Thoracic aorta (tissue), 2 donors: ENCODE data around the gene PHF2. TPM values are rescaled to one million over a fixed set of nuclear protein-coding genes. Genes with fewer than 3 reads are reported as not detected.
A peak's percentile ranks its signal among the peaks of the same experiment; 100 is the strongest.

Experiments used
- ATAC-seq: fragments of 150-250 bp; one replicate; pipeline ENCODE4 v1.8.0; 2017; ENCODE audit warnings: low read depth; ENCODE audit not compliant: insufficient number of reproducible peaks, low FRiP score
- DNase-seq: peaks from one replicate; pipeline ENCODE4 v3.0.0-alpha.2; 2020; ENCODE audit warnings: low spot score
- H3K27ac ChIP-seq, 2 donors: fragments of 200-600 bp; sonication (generic); 1 replicate in 1 of 2; 2 replicates in 1 of 2; pipeline ENCODE4 v1.5.1; 2016; ENCODE audit warnings: mild to moderate bottlenecking in 2 of 2, moderate library complexity in 2 of 2
- H3K27me3 ChIP-seq: fragments of 200-600 bp; sonication (generic); replicated peaks from 2 replicates; pipeline ENCODE4 v1.6.0; 2016; ENCODE audit warnings: mild to moderate bottlenecking; ENCODE audit not compliant: insufficient read depth
- H3K36me3 ChIP-seq: fragments of 200-600 bp; sonication (generic); one replicate; pipeline ENCODE4 v1.5.1; 2016
- H3K4me1 ChIP-seq, 2 donors: fragments of 200-600 bp; sonication (generic); 1 replicate in 1 of 2; 2 replicates in 1 of 2; pipeline versions ENCODE4 v1.5.1 to v1.6.0; 2016; ENCODE audit warnings: low read depth in 2 of 2, mild to moderate bottlenecking in 1 of 2; ENCODE audit not compliant: control insufficient read depth in 1 of 2
- H3K4me3 ChIP-seq: fragments of 200-600 bp; sonication (generic); 2 replicates; pipeline ENCODE4 v1.5.1; 2016; ENCODE audit warnings: mild to moderate bottlenecking
- H3K9me3 ChIP-seq: fragments of 200-600 bp; sonication (generic); 2 replicates; pipeline ENCODE4 v1.5.1; 2016
- total RNA-seq, 2 donors: library from RNA; depleted of rRNA; stranded (reverse); fragments of >200 nt; gene quantifications; one replicate each; pipeline versions ENCODE4 v1.1.0 to v1.2.3, GENCODE V29; 2016
- TF ChIP-seq, protein P1 (sequence below): fragments of 200-600 bp; sonication (generic); IDR thresholded peaks from one replicate; pipeline ENCODE4 v1.5.1; 2019; ENCODE audit warnings: antibody characterized with exemption

Gene PHF2
- total RNA-seq, 2 donors from 2014 or later = 29.9 to 36.6 TPM

DNA sequence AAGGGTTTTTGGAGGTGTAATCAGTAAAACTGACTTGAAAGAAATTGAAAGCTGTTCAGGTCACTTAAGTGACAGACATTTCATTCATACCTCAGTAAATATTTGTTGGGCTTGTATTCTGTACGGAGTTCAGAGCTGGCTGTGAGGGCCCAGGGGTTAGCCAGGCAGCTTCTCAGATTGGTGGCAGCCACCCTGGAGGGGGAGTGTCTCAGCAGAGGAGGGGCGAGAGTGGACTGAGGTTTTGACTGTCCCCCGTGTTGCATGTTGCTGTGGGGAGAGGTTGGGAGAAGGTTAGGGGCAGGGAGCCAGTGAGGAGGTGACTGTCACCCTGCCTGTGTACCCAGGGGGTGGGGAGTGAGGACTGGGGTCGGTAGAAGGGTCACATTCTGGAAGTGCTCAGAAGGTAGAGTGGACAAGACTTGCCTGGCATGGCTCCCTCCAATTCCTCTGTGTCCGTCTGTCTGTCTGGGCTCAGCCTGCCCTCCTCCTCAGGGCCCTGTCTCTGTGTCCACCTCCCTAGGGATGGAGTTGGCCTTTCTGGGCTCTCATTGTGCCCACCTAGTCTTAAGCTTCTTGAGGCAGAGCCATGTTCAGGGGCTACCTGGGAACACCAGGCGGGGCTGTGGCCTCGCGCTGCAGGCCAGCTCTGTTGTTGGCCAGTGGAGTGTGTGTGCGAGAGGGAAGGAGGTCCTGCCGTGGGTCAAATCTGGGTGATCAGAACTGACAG, 4.4 kb downstream of the PHF2 start:
- Histone ChIP-seq H3K27me3 (no peaks in the 10 kb centered on the region), H3K4me3 (no peak overlapping the region), H3K36me3 (no peaks in the 10 kb centered on the region), H3K4me1 (peaks cover 22 to 53% of the 10 kb centered on the region in 2 donors), H3K27ac (peak overlapping the region; percentile 21 to 36), H3K9me3 (no peaks in the 10 kb centered on the region)
- ATAC-seq (no peak), DNase-seq (no peak)
- TF ChIP-seq, protein P1, sequence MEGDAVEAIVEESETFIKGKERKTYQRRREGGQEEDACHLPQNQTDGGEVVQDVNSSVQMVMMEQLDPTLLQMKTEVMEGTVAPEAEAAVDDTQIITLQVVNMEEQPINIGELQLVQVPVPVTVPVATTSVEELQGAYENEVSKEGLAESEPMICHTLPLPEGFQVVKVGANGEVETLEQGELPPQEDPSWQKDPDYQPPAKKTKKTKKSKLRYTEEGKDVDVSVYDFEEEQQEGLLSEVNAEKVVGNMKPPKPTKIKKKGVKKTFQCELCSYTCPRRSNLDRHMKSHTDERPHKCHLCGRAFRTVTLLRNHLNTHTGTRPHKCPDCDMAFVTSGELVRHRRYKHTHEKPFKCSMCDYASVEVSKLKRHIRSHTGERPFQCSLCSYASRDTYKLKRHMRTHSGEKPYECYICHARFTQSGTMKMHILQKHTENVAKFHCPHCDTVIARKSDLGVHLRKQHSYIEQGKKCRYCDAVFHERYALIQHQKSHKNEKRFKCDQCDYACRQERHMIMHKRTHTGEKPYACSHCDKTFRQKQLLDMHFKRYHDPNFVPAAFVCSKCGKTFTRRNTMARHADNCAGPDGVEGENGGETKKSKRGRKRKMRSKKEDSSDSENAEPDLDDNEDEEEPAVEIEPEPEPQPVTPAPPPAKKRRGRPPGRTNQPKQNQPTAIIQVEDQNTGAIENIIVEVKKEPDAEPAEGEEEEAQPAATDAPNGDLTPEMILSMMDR = no peak

DNA sequence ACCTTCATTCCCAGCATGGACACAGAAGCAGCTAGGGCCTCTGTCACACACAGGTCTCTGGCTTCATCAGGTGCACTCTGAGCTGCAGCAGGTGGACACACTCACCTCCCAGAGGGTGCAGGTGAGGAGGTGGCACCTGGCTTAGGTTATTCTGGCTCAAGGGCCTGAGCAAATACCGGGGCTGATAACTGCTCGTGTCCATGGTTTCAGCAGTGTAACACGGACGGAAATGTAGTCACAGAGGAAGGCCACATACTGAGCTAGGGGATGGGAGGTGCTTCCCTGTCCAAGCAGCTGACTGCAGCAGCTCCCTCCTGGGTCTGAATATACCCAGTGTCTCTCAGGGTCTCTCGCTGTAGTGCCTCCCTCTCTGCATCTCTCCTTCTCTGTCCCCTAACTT, 5.7 kb downstream of the PHF2 start:
- Histone ChIP-seq H3K36me3 (no peaks in the 10 kb centered on the region), H3K4me1 (peaks cover 25 to 66% of the 10 kb centered on the region in 2 donors), H3K27ac (no peak overlapping the region), H3K9me3 (no peaks in the 10 kb centered on the region), H3K4me3 (no peak overlapping the region), H3K27me3 (no peaks in the 10 kb centered on the region)
- DNase-seq (no peak), ATAC-seq (no peak)
- TF ChIP-seq, protein P1 = no peak

DNA sequence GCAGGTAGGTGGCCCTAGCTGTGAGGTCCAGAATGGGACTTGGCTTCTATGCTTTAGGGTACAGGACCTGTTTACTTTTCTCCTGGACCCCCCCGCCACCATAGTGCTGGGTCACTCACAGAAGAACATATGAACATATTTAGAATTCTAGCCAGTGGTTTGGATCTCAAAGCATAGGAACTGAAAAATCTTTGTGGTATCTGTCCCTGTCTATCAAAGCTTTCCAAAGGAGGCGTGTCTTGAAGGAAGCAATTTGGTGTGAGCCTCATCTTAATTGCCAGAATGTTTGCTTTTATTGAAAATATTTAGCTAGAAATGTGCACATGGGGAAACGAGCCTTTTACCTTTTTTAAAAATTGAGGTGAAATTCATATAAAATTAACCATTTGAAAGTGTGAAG, 6.2 kb downstream of the PHF2 start:
- Histone ChIP-seq H3K4me3 (no peak overlapping the region), H3K27ac (no peak overlapping the region), H3K27me3 (no peaks in the 10 kb centered on the region), H3K4me1 (peaks cover 25 to 69% of the 10 kb centered on the region in 2 donors), H3K9me3 (no peaks in the 10 kb centered on the region), H3K36me3 (no peaks in the 10 kb centered on the region)
- TF ChIP-seq, protein P1 = no peak
- DNase-seq (no peak), ATAC-seq (no peak)

DNA sequence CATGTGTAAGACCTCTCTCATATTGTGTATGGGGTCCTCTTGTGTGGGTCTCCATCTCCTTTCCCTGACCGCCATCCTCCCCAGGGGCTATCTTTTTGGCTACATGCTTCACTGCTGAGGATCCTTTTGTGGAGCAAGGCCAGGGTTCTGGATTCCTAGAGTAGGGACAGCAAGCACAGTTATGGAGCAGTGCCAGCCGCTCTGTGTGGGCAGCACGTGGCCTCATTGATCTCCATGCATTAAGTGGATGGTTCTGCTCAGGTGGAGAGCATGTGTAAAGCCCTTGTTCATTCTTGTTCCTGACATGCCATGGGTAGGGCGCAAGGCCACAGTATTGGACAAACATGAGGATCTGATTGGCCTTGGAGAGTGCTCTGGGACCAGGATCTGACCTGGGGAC, 8.9 kb downstream of the PHF2 start:
- Histone ChIP-seq H3K9me3 (no peaks in the 10 kb centered on the region), H3K4me3 (no peak overlapping the region), H3K4me1 (peaks cover 14 to 62% of the 10 kb centered on the region in 2 donors), H3K36me3 (no peaks in the 10 kb centered on the region), H3K27ac (no peak overlapping the region), H3K27me3 (no peaks in the 10 kb centered on the region)
- TF ChIP-seq, protein P1 = no peak
- no peak for ATAC-seq
- no peak for DNase-seq

DNA sequence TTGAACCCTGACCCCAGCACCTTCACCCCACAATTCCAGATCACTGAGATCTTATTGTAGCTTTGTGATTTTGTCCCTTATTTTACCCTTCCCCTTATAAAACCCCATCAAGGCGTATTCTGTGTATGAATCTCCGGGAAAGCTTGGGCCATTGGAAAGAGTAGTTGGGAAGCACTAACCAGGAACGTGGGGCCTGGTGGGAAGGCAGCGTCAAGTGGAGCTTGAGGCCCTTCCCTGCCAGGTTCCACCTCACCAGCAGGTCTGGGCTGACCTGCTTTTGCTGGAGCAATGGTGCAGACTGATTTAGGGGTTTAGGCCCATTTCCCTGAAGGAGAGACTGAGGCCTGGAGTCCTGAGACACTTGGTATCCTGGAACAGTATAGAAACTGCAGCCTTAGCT, 9.3 kb downstream of the PHF2 start:
- DNase-seq (no peak), ATAC-seq (no peak)
- H3K4me3 ChIP-seq = no peak overlapping the region
- no peaks in the 10 kb centered on the region for H3K36me3 ChIP-seq
- TF ChIP-seq, protein P1 = no peak
- H3K4me1 ChIP-seq = peaks cover 13 to 60% of the 10 kb centered on the region in 2 donors
- H3K27me3 ChIP-seq = no peaks in the 10 kb centered on the region
- H3K9me3 ChIP-seq = no peaks in the 10 kb centered on the region
- no peak overlapping the region for H3K27ac ChIP-seq
